ENCODE measurements around the gene EIF5B. TPM values are rescaled to one million over a fixed set of nuclear protein-coding genes. Genes with fewer than 3 reads are reported as not detected.

EIF5B gene
- total RNA-seq, 1 experiment from 2014 or later = 58.1 TPM

GRCh38 chr2:99386011-99386410 is 48.8 kb downstream of the EIF5B start:
- H3K9ac ChIP-seq (ENCODE audit: extremely low read depth, insufficient read length, low read length) = no peak overlapping the region
- H3K23me2 ChIP-seq (ENCODE audit: insufficient read length, low read depth, low read length, poor library complexity, severe bottlenecking) = no peaks in the 10 kb centered on the region
- no peak overlapping the region for H4K8ac ChIP-seq (replicated peaks; ENCODE audit: insufficient read length, low read depth, low read length)
- no peak overlapping the region for H2BK15ac ChIP-seq (ENCODE audit: low read depth, low read length)
- H3K9me3 Mint-ChIP-seq = no peaks in the 10 kb centered on the region
- H4K91ac ChIP-seq (ENCODE audit: insufficient read length, low read depth, low read length) = no peak overlapping the region
- no peak for DNase-seq
- H2BK5ac ChIP-seq (ENCODE audit: insufficient read length, low read length) = no peak overlapping the region
- no peak overlapping the region for H3K4me3 Mint-ChIP-seq
- no peak for TF ChIP-seq CTCF (conservative IDR thresholded peaks at IDR 0.05)
- H4K5ac ChIP-seq (ENCODE audit: insufficient read length, low read depth, low read length) = no peak overlapping the region
- H3K4me2 ChIP-seq (ENCODE audit: insufficient read depth, insufficient read length, low read length) = no peak overlapping the region
- H3K4ac ChIP-seq (ENCODE audit: low read depth, low read length) = no peak overlapping the region
- no peak overlapping the region for H3K23ac ChIP-seq (ENCODE audit: insufficient read length, low read depth, low read length)
- H3T11ph ChIP-seq (ENCODE audit: low read length) = no peak overlapping the region
- H3K9me3 ChIP-seq (ENCODE audit: control insufficient read depth, low read depth, low read length) = no peaks in the 10 kb centered on the region
- no peak overlapping the region for H2BK20ac ChIP-seq (ENCODE audit: low read depth, low read length, poor library complexity, severe bottlenecking)
- H3K14ac ChIP-seq (ENCODE audit: insufficient read depth, low read length) = no peak overlapping the region
- H4K20me1 ChIP-seq (ENCODE audit: control insufficient read depth, insufficient read depth, insufficient read length) = no peaks in the 10 kb centered on the region
- H2AK5ac ChIP-seq (ENCODE audit: insufficient read length, low read length) = no peak overlapping the region
- no peaks in the 10 kb centered on the region for H3K27me3 Mint-ChIP-seq (ENCODE audit: low read depth)
- no peak overlapping the region for H3K18ac ChIP-seq (ENCODE audit: insufficient read length, low read depth, low read length)
- peak overlapping the region in 2 of 3 experiments; percentile 27 to 63; a peak in 3 of 7 replicates for H3K27ac Mint-ChIP-seq
- no peak overlapping the region for H2BK120ac ChIP-seq (ENCODE audit: low read depth, low read length, poor library complexity, severe bottlenecking)
- no peaks in the 10 kb centered on the region; the same call in 1 of the 2 replicates for H3K79me2 ChIP-seq (ENCODE audit: insufficient read depth, low read length)
- H3K27me3 ChIP-seq (ENCODE audit: insufficient read depth, low read length) = no peaks in the 10 kb centered on the region
- H2BK12ac ChIP-seq (ENCODE audit: insufficient read length, low read depth, low read length) = no peak overlapping the region
- no peak overlapping the region for H2AFZ ChIP-seq (ENCODE audit: low read length)
- H3K36me3 Mint-ChIP-seq (ENCODE audit: insufficient read depth in 1 of 3, low read depth in 3 of 3) = peaks cover 36 to 61% (median 54%) of the 10 kb centered on the region in 3 experiments
- peaks cover 3 to 10% of the 10 kb centered on the region in 2 experiments; a peak in 3 of 4 replicates for H3K4me1 Mint-ChIP-seq
- H3K4me1 ChIP-seq (ENCODE audit: insufficient read depth, low read length) = no peaks in the 10 kb centered on the region
- no CpG with 5 or more reads among the region's 2 CpGs for WGBS (ENCODE audit: extremely low coverage, insufficient read length, low lambda C conversion rate)
- H3K27ac ChIP-seq (ENCODE audit: insufficient read length, low read depth, low read length) = no peak overlapping the region
- no peaks in the 10 kb centered on the region for H3K79me1 ChIP-seq (ENCODE audit: insufficient read depth, low read depth, low read length, poor library complexity, severe bottlenecking)
- H3K56ac ChIP-seq (ENCODE audit: insufficient read length, low read depth, low read length) = no peak overlapping the region
